ENCODE results near the gene TYMP. TPM values are rescaled to one million over a fixed set of nuclear protein-coding genes. Genes with fewer than 3 reads are reported as not detected.
A peak's percentile ranks its signal among the peaks of the same experiment; 100 is the strongest.

TYMP gene
- total RNA-seq, 1 experiment from 2014 or later = 5.9 TPM

- H4K20me1 ChIP-seq (ENCODE audit: insufficient read depth) = no peaks in the 10 kb centered on the region
- CTCF ChIA-PET = no interaction called here
- H3K9me2 ChIP-seq (ENCODE audit: insufficient read depth) = no peaks in the 10 kb centered on the region
- H3K4me1 ChIP-seq (replicated peaks; ENCODE audit: insufficient read depth) = peaks cover 11% of the 10 kb centered on the region
- no peak overlapping the region for H2AFZ ChIP-seq
- H3K4me3 ChIP-seq = no peak overlapping the region
- DNase-seq = no peak
- H3K4me2 ChIP-seq = no peak overlapping the region
- H3K9me3 ChIP-seq (ENCODE audit: insufficient read depth, low read depth) = no peaks in the 10 kb centered on the region
- peaks cover 10% of the 10 kb centered on the region; the same call in 1 of the 2 replicates for H3F3A ChIP-seq (ENCODE audit: insufficient read depth, low read depth)
- peaks cover 22% of the 10 kb centered on the region for H3K79me2 ChIP-seq (ENCODE audit: low read depth)
- intact Hi-C loops (cut with micrococcal nuclease; ENCODE audit: unreplicated experiment) = no loop called here
- H3K36me3 ChIP-seq (ENCODE audit: low read depth) = peaks cover 16% of the 10 kb centered on the region; the same call in 1 of the 2 replicates
- POLR2A ChIA-PET (ENCODE audit: unreplicated experiment) = no interaction called here
- no peaks in the 10 kb centered on the region for H3K27me3 ChIP-seq (ENCODE audit: insufficient read depth, low read depth)
- H3K27ac ChIP-seq = no peak overlapping the region
- TF ChIP-seq CTCF (conservative IDR thresholded peaks at IDR 0.05) = no peak
- no peak for TF ChIP-seq EZH2 (IDR thresholded peaks at IDR 0.05; ENCODE audit: low read depth)
- BruUV-seq (replicated peaks) = no TSS peak
Measured at GRCh38 chr22:50577697-50577986, 47.8 kb upstream of the TYMP start.

GRCh38 chr22:50576806-50577696 is 47.2 kb upstream of the TYMP start:
- peaks cover 21% of the 10 kb centered on the region for H3K79me2 ChIP-seq (ENCODE audit: low read depth)
- H3K27me3 ChIP-seq (ENCODE audit: insufficient read depth, low read depth) = no peaks in the 10 kb centered on the region
- H3K4me1 ChIP-seq (replicated peaks; ENCODE audit: insufficient read depth) = peaks cover 11% of the 10 kb centered on the region
- H3K4me3 ChIP-seq = no peak overlapping the region
- intact Hi-C loops (cut with micrococcal nuclease; ENCODE audit: unreplicated experiment) = no loop called here
- no peak for DNase-seq
- ChIA-PET CTCF (no interaction called here), POLR2A (ENCODE audit: unreplicated experiment) (no interaction called here)
- TF ChIP-seq EZH2 (IDR thresholded peaks at IDR 0.05; ENCODE audit: low read depth) (no peak), CTCF (conservative IDR thresholded peaks at IDR 0.05) (no peak)
- peaks cover 22% of the 10 kb centered on the region; the same call in 1 of the 2 replicates for H3K36me3 ChIP-seq (ENCODE audit: low read depth)
- no peak overlapping the region for H2AFZ ChIP-seq
- no peaks in the 10 kb centered on the region for H3K9me3 ChIP-seq (ENCODE audit: insufficient read depth, low read depth)
- BruUV-seq (replicated peaks) = no TSS peak
- no peaks in the 10 kb centered on the region for H4K20me1 ChIP-seq (ENCODE audit: insufficient read depth)
- H3K9me2 ChIP-seq (ENCODE audit: insufficient read depth) = no peaks in the 10 kb centered on the region
- peaks cover 10% of the 10 kb centered on the region; the same call in 1 of the 2 replicates for H3F3A ChIP-seq (ENCODE audit: insufficient read depth, low read depth)
- H3K4me2 ChIP-seq = no peak overlapping the region
- no peak overlapping the region for H3K27ac ChIP-seq

- no peaks in the 10 kb centered on the region for H3K27me3 ChIP-seq (ENCODE audit: insufficient read depth, low read depth)
- peaks cover 23% of the 10 kb centered on the region; the same call in 1 of the 2 replicates for H3K36me3 ChIP-seq (ENCODE audit: low read depth)
- TF ChIP-seq CTCF (conservative IDR thresholded peaks at IDR 0.05) (peak; percentile 57; the same call in 1 of the 2 replicates), EZH2 (IDR thresholded peaks at IDR 0.05; ENCODE audit: low read depth) (no peak)
- H2AFZ ChIP-seq = no peak overlapping the region
- H3K9me2 ChIP-seq (ENCODE audit: insufficient read depth) = no peaks in the 10 kb centered on the region
- 0 out of 2 replicates have a peak, but pooled peaks cover 2% of the 10 kb centered on the region for H3K4me1 ChIP-seq (replicated peaks; ENCODE audit: insufficient read depth)
- no peaks in the 10 kb centered on the region for H4K20me1 ChIP-seq (ENCODE audit: insufficient read depth)
- H3K4me3 ChIP-seq = no peak overlapping the region
- peak; percentile 24 to 60 for DNase-seq
- peaks cover 11% of the 10 kb centered on the region for H3K79me2 ChIP-seq (ENCODE audit: low read depth)
- CTCF ChIA-PET = no interaction called here
- intact Hi-C loops (cut with micrococcal nuclease; ENCODE audit: unreplicated experiment) = no loop called here
- BruUV-seq (replicated peaks) = no TSS peak
- POLR2A ChIA-PET (ENCODE audit: unreplicated experiment) = no interaction called here
- no peaks in the 10 kb centered on the region for H3K9me3 ChIP-seq (ENCODE audit: insufficient read depth, low read depth)
- peaks cover 10% of the 10 kb centered on the region; the same call in 1 of the 2 replicates for H3F3A ChIP-seq (ENCODE audit: insufficient read depth, low read depth)
- no peak overlapping the region for H3K4me2 ChIP-seq
- H3K27ac ChIP-seq = no peak overlapping the region
Measured at GRCh38 chr22:50576070-50576469, 46.3 kb upstream of the TYMP start.
